Measurements from ENCODE around the gene AGMO.

GRCh38 chr7:15306296-15306695, 255.5 kb downstream of the AGMO start:
- TF ChIP-seq CTCF (IDR thresholded peaks at IDR 0.05) = no peak
- TF ChIP-seq POLR2A (IDR thresholded peaks at IDR 0.05) = no peak

Measured in testis (tissue), 2 donors.